ENCODE measurements around the gene KRTAP5-3.
A peak's percentile ranks its signal among the peaks of the same experiment; 100 is the strongest.

The KRTAP5-3 gene

GRCh38 chr11:1628506-1629325 lies 20.5 kb upstream of the KRTAP5-3 start:
- TF ChIP-seq CTCF (IDR thresholded peaks at IDR 0.05; ENCODE audit: borderline replicate concordance, extremely low read depth, low read length, poor library complexity, severe bottlenecking) (peak; percentile 81), EZH2 (IDR thresholded peaks at IDR 0.05; ENCODE audit: borderline replicate concordance, low read depth, low read length, severe bottlenecking) (no peak)
- Histone ChIP-seq H3K27ac (ENCODE audit: low read length) (no peak overlapping the region), H3K4me2 (ENCODE audit: insufficient read depth, low read length) (no peak overlapping the region), H3K9ac (ENCODE audit: low read depth, low read length) (no peak overlapping the region), H3K36me3 (ENCODE audit: insufficient read depth, low read length) (no peaks in the 10 kb centered on the region), H3K27me3 (ENCODE audit: insufficient read depth, low read length, poor library complexity) (peaks cover 19% of the 10 kb centered on the region), H3K4me3 (ENCODE audit: low read depth in 1 of 2, low read length in 2 of 2) (no peak overlapping the region), H2AFZ (ENCODE audit: low read depth, low read length) (no peak overlapping the region), H3K79me2 (ENCODE audit: insufficient read depth, low read length) (no peaks in the 10 kb centered on the region), H4K20me1 (ENCODE audit: insufficient read depth, low read length) (peaks cover 9% of the 10 kb centered on the region; the same call in 1 of the 2 replicates), H3K4me1 (ENCODE audit: insufficient read depth, low read length) (no peaks in the 10 kb centered on the region), H3K9me3 (ENCODE audit: insufficient read depth, low read length, severe bottlenecking) (no peaks in the 10 kb centered on the region)
- ATAC-seq (ENCODE audit: insufficient read depth, low read depth) (peak; percentile 76; the same call in 2 of the 3 replicates), DNase-seq (peak; percentile 35)

- Histone ChIP-seq H4K20me1 (ENCODE audit: insufficient read depth, low read length) (0 out of 2 replicates have a peak, but pooled peaks cover 3% of the 10 kb centered on the region), H3K9ac (ENCODE audit: low read depth, low read length) (no peak overlapping the region), H3K36me3 (ENCODE audit: insufficient read depth, low read length) (no peaks in the 10 kb centered on the region), H3K9me3 (ENCODE audit: insufficient read depth, low read length, severe bottlenecking) (no peaks in the 10 kb centered on the region), H3K27ac (ENCODE audit: low read length) (no peak overlapping the region), H3K79me2 (ENCODE audit: insufficient read depth, low read length) (no peaks in the 10 kb centered on the region), H2AFZ (ENCODE audit: low read depth, low read length) (no peak overlapping the region), H3K27me3 (ENCODE audit: insufficient read depth, low read length, poor library complexity) (peaks cover 5% of the 10 kb centered on the region), H3K4me1 (ENCODE audit: insufficient read depth, low read length) (no peaks in the 10 kb centered on the region), H3K4me3 (ENCODE audit: low read depth in 1 of 2, low read length in 2 of 2) (no peak overlapping the region), H3K4me2 (ENCODE audit: insufficient read depth, low read length) (no peak overlapping the region)
- ATAC-seq (ENCODE audit: insufficient read depth, low read depth) (no peak), DNase-seq (no peak)
- no peak for TF ChIP-seq CTCF (IDR thresholded peaks at IDR 0.05; ENCODE audit: borderline replicate concordance, extremely low read depth, low read length, poor library complexity, severe bottlenecking)
- TF ChIP-seq EZH2 (IDR thresholded peaks at IDR 0.05; ENCODE audit: borderline replicate concordance, low read depth, low read length, severe bottlenecking), result no peak
Measured at GRCh38 chr11:1625541-1625940, 17.3 kb upstream of the KRTAP5-3 start.

GRCh38 chr11:1624621-1625020 lies 16.4 kb upstream of the KRTAP5-3 start:
- Histone ChIP-seq H2AFZ (ENCODE audit: low read depth, low read length) (no peak overlapping the region), H3K27ac (ENCODE audit: low read length) (no peak overlapping the region), H3K36me3 (ENCODE audit: insufficient read depth, low read length) (no peaks in the 10 kb centered on the region), H3K4me3 (ENCODE audit: low read depth in 1 of 2, low read length in 2 of 2) (no peak overlapping the region), H3K4me1 (ENCODE audit: insufficient read depth, low read length) (no peaks in the 10 kb centered on the region), H4K20me1 (ENCODE audit: insufficient read depth, low read length) (no peaks in the 10 kb centered on the region), H3K9ac (ENCODE audit: low read depth, low read length) (no peak overlapping the region), H3K79me2 (ENCODE audit: insufficient read depth, low read length) (no peaks in the 10 kb centered on the region), H3K27me3 (ENCODE audit: insufficient read depth, low read length, poor library complexity) (peaks cover 2% of the 10 kb centered on the region), H3K4me2 (ENCODE audit: insufficient read depth, low read length) (no peak overlapping the region), H3K9me3 (ENCODE audit: insufficient read depth, low read length, severe bottlenecking) (no peaks in the 10 kb centered on the region)
- DNase-seq (no peak), ATAC-seq (ENCODE audit: insufficient read depth, low read depth) (no peak)
- TF ChIP-seq CTCF (IDR thresholded peaks at IDR 0.05; ENCODE audit: borderline replicate concordance, extremely low read depth, low read length, poor library complexity, severe bottlenecking) (no peak), EZH2 (IDR thresholded peaks at IDR 0.05; ENCODE audit: borderline replicate concordance, low read depth, low read length, severe bottlenecking) (no peak)
